C4-2B (cell line): ENCODE results near the gene GRAMD2B.

Source experiments
- CTCF ChIP-seq: fragments of 450-650 bp; conservative IDR thresholded peaks from 2 replicates; pipeline ENCODE4 v1.5.1; 2017; ENCODE audit warnings: mild to moderate bottlenecking
- ZFX ChIP-seq: fragments of 450-650 bp; IDR thresholded peaks from 2 replicates; pipeline ENCODE4 v1.6.1; 2017

DNA sequence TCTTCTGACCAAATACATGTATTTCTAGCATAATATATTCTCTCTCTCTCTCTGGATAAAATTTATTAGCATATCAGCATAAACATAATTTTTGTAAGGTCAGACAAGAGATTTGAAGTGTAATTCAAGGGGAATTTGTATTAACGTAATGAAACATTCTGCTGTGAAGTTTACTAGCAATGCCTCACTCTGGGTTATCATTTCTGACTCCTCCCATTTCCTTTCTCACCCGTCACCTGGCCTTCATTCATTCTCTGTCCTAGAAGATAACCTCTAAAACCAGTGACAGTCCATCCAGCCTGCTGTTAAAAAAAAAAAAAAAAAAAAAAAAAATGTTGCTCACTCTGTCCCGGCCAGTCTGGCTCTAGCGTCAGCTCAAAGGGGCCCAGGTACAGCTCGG, 27.1 kb downstream of the GRAMD2B start:
- TF ChIP-seq CTCF, result no peak
- no peak for TF ChIP-seq ZFX
